GM11168 (cell line): ENCODE results near the gene NBPF1.
"Not testable (repeated sequence)": the region's sequence is repeated elsewhere in the genome, so short reads cannot be mapped to it uniquely, and the experiment has no call there.

Source experiments
- in situ Hi-C: fragments of 300-500 bp; cut with MboI; formaldehyde crosslinking; loops from one replicate; pipeline ENCODE4 v1.12.0; 2022; ENCODE audit warnings: low sequenced_read_pairs; ENCODE audit not compliant: unreplicated experiment

NBPF1 gene

GRCh38 chr1:16607853-16608815, 5.2 kb downstream of the NBPF1 start:
- in situ Hi-C loops = loop anchor here (10.0 kb wide), 1 partner anchor 117 kb away; no protein-coding TSS in a partner anchor

GRCh38 chr1:16607433-16607851, 5.9 kb downstream of the NBPF1 start:
- in situ Hi-C loops = loop anchor here (10.0 kb wide), 1 partner anchor 117 kb away; no protein-coding TSS in a partner anchor

- in situ Hi-C loops = loop anchor here (10.0 kb wide), 1 partner anchor 118 kb away; no protein-coding TSS in a partner anchor
These were observed 6.5 kb downstream of the NBPF1 start for GRCh38 chr1:16606666-16607432.

- in situ Hi-C loops = loop anchor here (10.0 kb wide), 1 partner anchor 119 kb away; no protein-coding TSS in a partner anchor
These were observed 7.5 kb downstream of the NBPF1 start for GRCh38 chr1:16605532-16606505.

- in situ Hi-C loops = loop anchor here (10.0 kb wide), 1 partner anchor 120 kb away; no protein-coding TSS in a partner anchor
These were observed 8.2 kb downstream of the NBPF1 start for GRCh38 chr1:16605213-16605525.

GRCh38 chr1:16604514-16605212, 8.7 kb downstream of the NBPF1 start:
- in situ Hi-C loops = loop anchor here (10.0 kb wide), 1 partner anchor 120 kb away; no protein-coding TSS in a partner anchor

GRCh38 chr1:16603623-16604022, 9.7 kb downstream of the NBPF1 start:
- in situ Hi-C loops = loop anchor here (10.0 kb wide), 1 partner anchor 121 kb away; no protein-coding TSS in a partner anchor

- in situ Hi-C loops = loop anchor here (10.0 kb wide), 1 partner anchor 122 kb away; no protein-coding TSS in a partner anchor
These were observed 10.9 kb downstream of the NBPF1 start for GRCh38 chr1:16602336-16603011.

- in situ Hi-C loops = loop anchor here (10.0 kb wide), 1 partner anchor 124 kb away; no protein-coding TSS in a partner anchor
These were observed 12.2 kb downstream of the NBPF1 start for GRCh38 chr1:16600855-16601786.

- in situ Hi-C loops = not testable (repeated sequence)
These were observed 14.0 kb downstream of the NBPF1 start for GRCh38 chr1:16599326-16599725.

- in situ Hi-C loops = not testable (repeated sequence)
These were observed 18.1 kb downstream of the NBPF1 start for GRCh38 chr1:16595216-16595615.

- in situ Hi-C loops = not testable (repeated sequence)
These were observed 21.5 kb downstream of the NBPF1 start for GRCh38 chr1:16591845-16592244.

GRCh38 chr1:16588081-16588480, 25.3 kb downstream of the NBPF1 start:
- in situ Hi-C loops = not testable (repeated sequence)

- in situ Hi-C loops = not testable (repeated sequence)
These were observed 25.7 kb downstream of the NBPF1 start for GRCh38 chr1:16587639-16588038.

GRCh38 chr1:16565324-16565723, 48.0 kb downstream of the NBPF1 start:
- in situ Hi-C loops = not testable (repeated sequence)

- in situ Hi-C loops = not testable (repeated sequence)
These were observed 52.3 kb downstream of the NBPF1 start for GRCh38 chr1:16561035-16561434.

GRCh38 chr1:16560498-16560897, 52.9 kb downstream of the NBPF1 start:
- in situ Hi-C loops = not testable (repeated sequence)
